B cell (primary cell): ENCODE measurements around the gene CACNA2D2. TPM values are rescaled to one million over a fixed set of nuclear protein-coding genes. Genes with fewer than 3 reads are reported as not detected.

Experiments used
- ATAC-seq: fragments of 200-7000 bp; cut with Tn5 transposase; one replicate; pipeline ENCODE4 v1.10.0; 2021; ENCODE audit warnings: low read depth, mild to moderate bottlenecking, moderate number of reproducible peaks, moderate library complexity
- CTCF ChIA-PET: fragments of 350-600 bp; sonication (Branson Sonifier 250); formaldehyde crosslinking; loops from one replicate; lab custom pipeline; 2021; ENCODE audit warnings: antibody characterized with exemption, inconsistent platforms; lab: Charles Lee
- POLR2A ChIA-PET: fragments of 350-600 bp; sonication (Branson Sonifier 250); formaldehyde crosslinking; loops from one replicate; lab custom pipeline; 2021; ENCODE audit warnings: antibody characterized with exemption; lab: Charles Lee
- DNase-seq: peaks from one replicate; pipeline ENCODE4 v3.0.0; 2013
- H2AFZ ChIP-seq: 2 replicates; pipeline ENCODE4 v1.6.1; 2012; ENCODE audit warnings: mild to moderate bottlenecking, low read depth, low read length; ENCODE audit not compliant: insufficient read depth, poor library complexity, severe bottlenecking
- H3K27ac ChIP-seq, 2 donors: 1 replicate in 1 of 2; 2 replicates in 1 of 2; pipeline ENCODE4 v1.5.1; 2012 to 2013; ENCODE audit warnings: low read length in 2 of 2, mild to moderate bottlenecking in 2 of 2, moderate library complexity in 1 of 2
- H3K27me3 ChIP-seq, 4 experiments: fragments of 200-600 bp in 1 of 4; sonication (generic) in 1 of 4; replicated peaks in 1 of 4; 1 replicate in 2 of 4; 2 replicates in 2 of 4; pipeline versions ENCODE4 v1.6.1 to v1.7.0; 2013 to 2016; ENCODE audit warnings: low read length in 3 of 4, mild to moderate bottlenecking in 2 of 4, mixed read lengths in 1 of 4, moderate library complexity in 1 of 4; ENCODE audit not compliant: insufficient read depth in 4 of 4, control insufficient read depth in 3 of 4; ENCODE audit errors: control extremely low read depth in 1 of 4
- H3K36me3 ChIP-seq, 2 experiments: replicated peaks in 1 of 2; 1 replicate in 1 of 2; 2 replicates in 1 of 2; pipeline versions ENCODE4 v1.6.1 to v1.7.1; 2013; ENCODE audit warnings: low read length in 1 of 2; ENCODE audit not compliant: insufficient read depth in 2 of 2, control insufficient read depth in 1 of 2; ENCODE audit errors: control extremely low read depth in 1 of 2, extremely low read depth in 1 of 2
- H3K4me1 ChIP-seq, 2 donors: fragments of 200-600 bp in 1 of 2; sonication (generic) in 1 of 2; 1 replicate in 1 of 2; 2 replicates in 1 of 2; pipeline versions ENCODE4 v1.5.1 to v1.6.1; 2013 to 2017; ENCODE audit warnings: low read length in 2 of 2; ENCODE audit not compliant: control insufficient read depth in 2 of 2, insufficient read depth in 2 of 2
- H3K4me2 ChIP-seq: replicated peaks from 2 replicates; pipeline ENCODE3; 2012; ENCODE audit warnings: mild to moderate bottlenecking, low read depth, low read length; ENCODE audit not compliant: poor library complexity, severe bottlenecking
- H3K4me3 ChIP-seq, 5 experiments: fragments of 200-600 bp in 1 of 5; sonication (generic) in 1 of 5; 1 replicate in 3 of 5; 2 replicates in 2 of 5; pipeline versions ENCODE4 v1.5.1 to v1.7.0; 2011 to 2016; ENCODE audit warnings: low read length in 4 of 5, mild to moderate bottlenecking in 4 of 5, low read depth in 2 of 5, control low read depth in 1 of 5, moderate library complexity in 1 of 5; ENCODE audit not compliant: insufficient read depth in 1 of 5; ENCODE audit errors: control extremely low read depth in 1 of 5, extremely low read depth in 1 of 5
- H3K79me2 ChIP-seq: fragments of 200-600 bp; sonication (generic); one replicate; pipeline ENCODE4 v1.6.0; 2016; ENCODE audit warnings: low read length; ENCODE audit not compliant: control insufficient read depth, insufficient read depth
- H3K9ac ChIP-seq: fragments of 200-600 bp; sonication (generic); 2 replicates; pipeline ENCODE4 v1.6.1; 2017; ENCODE audit warnings: mild to moderate bottlenecking, low read length, moderate library complexity
- H3K9me3 ChIP-seq, 3 donors: one replicate each; pipeline versions ENCODE4 v1.6.1 to v1.7.1; 2013; ENCODE audit warnings: low read length in 2 of 3; ENCODE audit not compliant: control insufficient read depth in 2 of 3, insufficient read depth in 1 of 3; ENCODE audit errors: control extremely low read depth in 1 of 3
- H4K20me1 ChIP-seq: 2 replicates; pipeline ENCODE4 v1.6.0; 2012; ENCODE audit warnings: mild to moderate bottlenecking, low read length; ENCODE audit not compliant: insufficient read depth, control insufficient read depth, poor library complexity, severe bottlenecking
- H3K27ac Mint-ChIP-seq: one replicate; pipeline ENCODE4 v1.8.0; 2021; ENCODE audit warnings: mixed read lengths
- H3K27me3 Mint-ChIP-seq: one replicate; pipeline ENCODE4 v1.8.0; 2021; ENCODE audit warnings: mixed read lengths
- H3K4me1 Mint-ChIP-seq: one replicate; pipeline ENCODE4 v1.8.0; 2021; ENCODE audit warnings: mixed read lengths
- H3K4me3 Mint-ChIP-seq: one replicate; pipeline ENCODE4 v1.8.0; 2021; ENCODE audit warnings: mixed read lengths
- H3K9me3 Mint-ChIP-seq: one replicate; pipeline ENCODE4 v1.8.0; 2022; ENCODE audit warnings: mixed read lengths; ENCODE audit not compliant: insufficient read depth
- EZH2 ChIP-seq: IDR thresholded peaks from 2 replicates; pipeline ENCODE4 v1.6.1; 2012; ENCODE audit warnings: borderline replicate concordance, low read depth, mild to moderate bottlenecking, moderate library complexity, low read length; ENCODE audit not compliant: insufficient read depth, poor library complexity, severe bottlenecking
- WGBS: methylation state at CpG from one replicate; pipeline ENCODE4 v1.1.5; 2013; ENCODE audit warnings: missing lambda C conversion rate; ENCODE audit not compliant: insufficient coverage; 5-methylcytosine and 5-hydroxymethylcytosine counted together
- intact Hi-C: fragments of 100-400 bp; cut with micrococcal nuclease; formaldehyde crosslinking; loops from one replicate; pipeline ENCODE4 v1.10.0; 2022
- polyA plus RNA-seq: library from polyadenylated mRNA; depleted of rRNA; stranded (reverse); fragments of >200 nt; gene quantifications from 2 replicates; pipeline ENCODE4 v1.2.3, GENCODE V29; 2012
- total RNA-seq, 2 donors: library from RNA; stranded (reverse); fragments of 120-200 nt in 1 of 2; gene quantifications; 1 replicate in 1 of 2; 2 replicates in 1 of 2; pipeline versions ENCODE4 v1.2.3 to v1.2.4, GENCODE V29; 2013 to 2022
- TF ChIP-seq, protein P1 (sequence below): fragments of 200-600 bp; IDR thresholded peaks from one replicate; pipeline ENCODE4 v1.8.0; 2022; ENCODE audit warnings: antibody characterized with exemption, mild to moderate bottlenecking

Gene CACNA2D2
- total and polyA plus RNA-seq, 2 donors (not counting 1 experiment from before 2014, with no cell fraction given) = 0.69 to 1.2 TPM

- H3K4me3 ChIP-seq = no peak overlapping the region
- no peak overlapping the region for H3K9ac ChIP-seq
- H2AFZ ChIP-seq = no peak overlapping the region
- no peaks in the 10 kb centered on the region for H3K36me3 ChIP-seq
- ChIA-PET POLR2A (no interaction called here), CTCF (no interaction called here)
- no peak overlapping the region for H3K27ac Mint-ChIP-seq
- H3K4me1 Mint-ChIP-seq = no peaks in the 10 kb centered on the region
- H3K27me3 ChIP-seq = peaks cover 0 to 3% (median 0%) of the 10 kb centered on the region in 4 experiments
- no peak overlapping the region for H3K4me2 ChIP-seq
- no peak overlapping the region for H3K4me3 Mint-ChIP-seq
- no peaks in the 10 kb centered on the region for H3K79me2 ChIP-seq
- WGBS = 93% methylated on average over 2 of the region's 4 CpGs
- DNase-seq (no peak), ATAC-seq (no peak)
- TF ChIP-seq, protein P1, sequence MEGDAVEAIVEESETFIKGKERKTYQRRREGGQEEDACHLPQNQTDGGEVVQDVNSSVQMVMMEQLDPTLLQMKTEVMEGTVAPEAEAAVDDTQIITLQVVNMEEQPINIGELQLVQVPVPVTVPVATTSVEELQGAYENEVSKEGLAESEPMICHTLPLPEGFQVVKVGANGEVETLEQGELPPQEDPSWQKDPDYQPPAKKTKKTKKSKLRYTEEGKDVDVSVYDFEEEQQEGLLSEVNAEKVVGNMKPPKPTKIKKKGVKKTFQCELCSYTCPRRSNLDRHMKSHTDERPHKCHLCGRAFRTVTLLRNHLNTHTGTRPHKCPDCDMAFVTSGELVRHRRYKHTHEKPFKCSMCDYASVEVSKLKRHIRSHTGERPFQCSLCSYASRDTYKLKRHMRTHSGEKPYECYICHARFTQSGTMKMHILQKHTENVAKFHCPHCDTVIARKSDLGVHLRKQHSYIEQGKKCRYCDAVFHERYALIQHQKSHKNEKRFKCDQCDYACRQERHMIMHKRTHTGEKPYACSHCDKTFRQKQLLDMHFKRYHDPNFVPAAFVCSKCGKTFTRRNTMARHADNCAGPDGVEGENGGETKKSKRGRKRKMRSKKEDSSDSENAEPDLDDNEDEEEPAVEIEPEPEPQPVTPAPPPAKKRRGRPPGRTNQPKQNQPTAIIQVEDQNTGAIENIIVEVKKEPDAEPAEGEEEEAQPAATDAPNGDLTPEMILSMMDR = no peak
- TF ChIP-seq EZH2 = no peak
- no peaks in the 10 kb centered on the region for H4K20me1 ChIP-seq
- no peaks in the 10 kb centered on the region for H3K4me1 ChIP-seq
- peaks cover 4% of the 10 kb centered on the region for H3K27me3 Mint-ChIP-seq
- intact Hi-C loops = no loop called here
- H3K9me3 ChIP-seq = no peaks in the 10 kb centered on the region
- H3K9me3 Mint-ChIP-seq = no peaks in the 10 kb centered on the region
- no peak overlapping the region for H3K27ac ChIP-seq
Observed at GRCh38 chr3:50430950-50431435, 72.4 kb downstream of the CACNA2D2 start.

GRCh38 chr3:50430191-50430590, 73.2 kb downstream of the CACNA2D2 start:
- no peaks in the 10 kb centered on the region for H4K20me1 ChIP-seq
- H3K79me2 ChIP-seq = no peaks in the 10 kb centered on the region
- H3K4me3 ChIP-seq = no peak overlapping the region
- no peaks in the 10 kb centered on the region for H3K9me3 ChIP-seq
- Mint-ChIP-seq H3K4me3 (no peak overlapping the region), H3K27me3 (peaks cover 4% of the 10 kb centered on the region), H3K4me1 (no peaks in the 10 kb centered on the region), H3K9me3 (no peaks in the 10 kb centered on the region), H3K27ac (no peak overlapping the region)
- POLR2A ChIA-PET = no interaction called here
- H3K9ac ChIP-seq = no peak overlapping the region
- H3K27me3 ChIP-seq = no peaks in the 10 kb centered on the region
- intact Hi-C loops = no loop called here
- H3K27ac ChIP-seq = no peak overlapping the region
- ATAC-seq (no peak), DNase-seq (no peak)
- no peak overlapping the region for H3K4me2 ChIP-seq
- no peak overlapping the region for H2AFZ ChIP-seq
- 85% methylated on average over 4 of the region's 4 CpGs for WGBS
- CTCF ChIA-PET = no interaction called here
- no peaks in the 10 kb centered on the region for H3K4me1 ChIP-seq
- TF ChIP-seq, protein P1 = no peak
- no peak for TF ChIP-seq EZH2
- H3K36me3 ChIP-seq = no peaks in the 10 kb centered on the region
